Spinal cord (tissue), 10 donors: ENCODE results near the gene ARHGAP26. TPM values are rescaled to one million over a fixed set of nuclear protein-coding genes. Genes with fewer than 3 reads are reported as not detected.

Experiments used
- DNase-seq, 6 donors: peaks; one replicate each; pipeline versions ENCODE4 v3.0.0 to v3.0.0-alpha.2; 2013 to 2015; ENCODE audit warnings: low spot score in 6 of 6, low read depth in 4 of 6
- H3K27ac ChIP-seq: one replicate; pipeline ENCODE4 v1.5.1; 2013; ENCODE audit warnings: low read depth, low read length, control low read depth
- H3K27me3 ChIP-seq: one replicate; pipeline ENCODE4 v1.6.1; 2013; ENCODE audit warnings: low read length; ENCODE audit not compliant: control insufficient read depth, insufficient read depth
- H3K36me3 ChIP-seq: one replicate; pipeline ENCODE4 v1.6.1; 2013; ENCODE audit warnings: low read length; ENCODE audit not compliant: control insufficient read depth, insufficient read depth
- H3K4me1 ChIP-seq: one replicate; pipeline ENCODE4 v1.6.1; 2013; ENCODE audit warnings: low read length; ENCODE audit not compliant: control insufficient read depth, insufficient read depth
- H3K4me3 ChIP-seq: one replicate; pipeline ENCODE4 v1.5.1; 2013; ENCODE audit warnings: low read depth, low read length, control low read depth
- H3K9me3 ChIP-seq: one replicate; pipeline ENCODE4 v1.6.1; 2013; ENCODE audit warnings: low read length; ENCODE audit not compliant: control insufficient read depth, insufficient read depth
- WGBS: methylation state at CpG from one replicate; pipeline ENCODE4 v1.1.5; 2013; ENCODE audit warnings: missing lambda C conversion rate; ENCODE audit not compliant: insufficient coverage; 5-methylcytosine and 5-hydroxymethylcytosine counted together
- polyA plus RNA-seq, 2 donors: library from polyadenylated mRNA; unstranded; fragments of 120-200 nt; gene quantifications; one replicate each; pipeline ENCODE4 v1.2.1, GENCODE V29; 2013; ENCODE audit not compliant: insufficient read length in 2 of 2
- total RNA-seq, 2 donors: library from RNA; depleted of rRNA in 1 of 2; stranded (reverse); fragments of 120-200 nt in 1 of 2; fragments of >200 nt in 1 of 2; gene quantifications; one replicate each; pipeline versions ENCODE4 v1.2.3 to v1.2.4, GENCODE V29; 2013 to 2014
- donor health status: healthy.

ARHGAP26 gene
- total and polyA plus RNA-seq, 4 donors = 21.9 to 39.7 (median 22.4) TPM

GRCh38 chr5:143037071-143037470, 266.9 kb downstream of the ARHGAP26 start:
- Histone ChIP-seq H3K27ac (no peak overlapping the region), H3K4me3 (no peak overlapping the region), H3K36me3 (no peaks in the 10 kb centered on the region), H3K9me3 (no peaks in the 10 kb centered on the region), H3K27me3 (no peaks in the 10 kb centered on the region), H3K4me1 (no peaks in the 10 kb centered on the region)
- 87% methylated on average over 3 of the region's 3 CpGs for WGBS
- no peak for DNase-seq

DNA sequence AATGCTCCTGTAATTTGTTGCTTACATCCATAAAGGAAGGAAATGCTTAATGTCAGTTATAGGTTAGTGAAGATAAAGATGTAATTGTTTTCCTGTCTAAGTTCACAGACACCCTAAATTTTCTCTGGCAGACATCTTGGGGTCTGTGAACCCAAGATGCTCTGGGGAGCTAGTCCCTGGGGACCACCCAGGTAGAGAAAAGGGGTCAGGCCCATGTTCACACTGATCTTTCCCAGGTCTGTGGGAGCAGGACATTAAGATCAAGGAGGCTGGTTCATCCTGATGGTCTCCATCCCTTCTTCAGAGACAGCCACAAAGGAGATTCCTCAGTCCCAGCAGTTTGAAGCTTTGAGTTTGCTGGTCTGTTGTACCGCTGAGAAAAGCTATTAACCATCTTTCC, 267.5 kb downstream of the ARHGAP26 start:
- Histone ChIP-seq H3K27ac (no peak overlapping the region), H3K36me3 (no peaks in the 10 kb centered on the region), H3K4me3 (no peak overlapping the region), H3K4me1 (no peaks in the 10 kb centered on the region), H3K27me3 (no peaks in the 10 kb centered on the region), H3K9me3 (no peaks in the 10 kb centered on the region)
- DNase-seq = no peak
- WGBS = no CpG with 5 or more reads among the region's 1 CpG

- Histone ChIP-seq H3K27ac (no peak overlapping the region), H3K4me3 (no peak overlapping the region), H3K27me3 (no peaks in the 10 kb centered on the region), H3K4me1 (peaks cover 3% of the 10 kb centered on the region), H3K9me3 (no peaks in the 10 kb centered on the region), H3K36me3 (no peaks in the 10 kb centered on the region)
- 88% methylated on average over 2 of the region's 2 CpGs for WGBS
- DNase-seq = no peak
These were observed 270.4 kb downstream of the ARHGAP26 start for GRCh38 chr5:143040622-143041021.

GRCh38 chr5:143041461-143041860, 271.3 kb downstream of the ARHGAP26 start:
- Histone ChIP-seq H3K4me3 (no peak overlapping the region), H3K4me1 (peaks cover 8% of the 10 kb centered on the region), H3K27ac (no peak overlapping the region), H3K9me3 (no peaks in the 10 kb centered on the region), H3K36me3 (no peaks in the 10 kb centered on the region), H3K27me3 (no peaks in the 10 kb centered on the region)
- 53% methylated on average over 2 of the region's 7 CpGs for WGBS
- no peak for DNase-seq

DNA sequence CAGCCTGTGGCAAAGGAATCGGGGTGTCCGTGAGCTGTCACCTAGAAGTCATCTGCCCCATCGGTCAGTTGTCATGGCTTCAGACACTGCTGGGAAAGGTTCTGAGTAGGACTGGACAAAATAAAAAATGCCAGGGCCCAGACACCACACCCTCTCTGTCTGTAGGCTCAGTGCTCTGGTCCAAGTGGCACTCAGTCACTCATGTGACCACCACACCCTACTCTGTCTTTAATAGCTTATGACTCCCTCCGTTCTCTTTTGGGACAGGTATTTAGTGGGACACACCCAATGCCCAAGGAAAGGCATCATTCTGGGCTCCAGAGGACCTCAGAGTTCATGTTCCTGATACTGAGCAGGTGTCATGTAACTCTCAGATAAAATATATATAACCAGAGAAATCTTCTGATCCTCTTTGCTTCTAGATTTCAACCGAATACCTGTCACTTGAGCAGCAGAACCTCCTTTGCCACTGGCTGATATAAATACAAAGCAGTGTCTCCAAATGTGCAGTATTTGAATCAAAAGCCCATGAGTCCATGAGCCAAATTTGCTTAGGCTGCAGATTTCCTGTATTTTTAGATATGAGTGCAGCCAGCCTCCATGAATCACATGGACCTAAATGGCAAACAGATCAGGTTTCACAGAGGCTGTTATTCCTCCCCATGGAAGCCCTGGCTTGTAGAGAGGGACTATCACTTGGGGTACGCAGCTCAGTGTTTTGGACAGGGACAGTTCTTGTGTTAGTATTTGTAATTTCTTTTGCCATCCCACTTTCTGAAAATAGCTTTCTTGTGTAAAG, 272.0 kb downstream of the ARHGAP26 start:
- H3K4me1 ChIP-seq = peaks cover 8% of the 10 kb centered on the region
- no peaks in the 10 kb centered on the region for H3K36me3 ChIP-seq
- DNase-seq = no peak
- H3K9me3 ChIP-seq = no peaks in the 10 kb centered on the region
- H3K27ac ChIP-seq = no peak overlapping the region
- no peak overlapping the region for H3K4me3 ChIP-seq
- H3K27me3 ChIP-seq = no peaks in the 10 kb centered on the region
- 81% methylated on average over 4 of the region's 6 CpGs for WGBS

DNA sequence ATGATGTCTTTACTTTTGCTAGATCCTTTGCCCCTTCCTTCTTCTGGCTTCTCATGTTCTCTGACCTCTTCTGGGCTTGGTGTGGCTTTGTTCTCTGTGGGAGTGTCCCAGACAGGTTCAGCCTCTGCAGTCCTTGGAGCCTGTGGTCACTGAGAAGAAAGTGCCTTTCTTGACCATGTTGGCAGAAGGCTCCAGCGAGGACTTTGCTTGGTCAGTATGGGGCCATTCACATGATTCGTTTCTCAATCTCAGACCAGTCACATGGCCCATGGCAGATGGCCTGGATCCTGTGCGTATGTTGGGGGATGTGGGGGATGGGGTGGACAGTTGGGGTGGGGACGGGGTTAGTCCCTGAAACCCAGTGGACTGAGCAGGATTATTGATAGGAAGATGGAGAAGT, 274.1 kb downstream of the ARHGAP26 start:
- no peak overlapping the region for H3K4me3 ChIP-seq
- no peaks in the 10 kb centered on the region for H3K36me3 ChIP-seq
- no peak for DNase-seq
- H3K9me3 ChIP-seq = no peaks in the 10 kb centered on the region
- H3K27ac ChIP-seq = no peak overlapping the region
- WGBS = 100% methylated on average over 2 of the region's 4 CpGs
- peaks cover 8% of the 10 kb centered on the region for H3K4me1 ChIP-seq
- no peaks in the 10 kb centered on the region for H3K27me3 ChIP-seq

- DNase-seq = no peak
- WGBS = 100% methylated on average over 1 of the region's 3 CpGs
- no peak overlapping the region for H3K27ac ChIP-seq
- H3K36me3 ChIP-seq = no peaks in the 10 kb centered on the region
- H3K9me3 ChIP-seq = no peaks in the 10 kb centered on the region
- no peak overlapping the region for H3K4me3 ChIP-seq
- no peaks in the 10 kb centered on the region for H3K27me3 ChIP-seq
- peaks cover 12% of the 10 kb centered on the region for H3K4me1 ChIP-seq
These were observed 274.9 kb downstream of the ARHGAP26 start for GRCh38 chr5:143045062-143045461.

DNA sequence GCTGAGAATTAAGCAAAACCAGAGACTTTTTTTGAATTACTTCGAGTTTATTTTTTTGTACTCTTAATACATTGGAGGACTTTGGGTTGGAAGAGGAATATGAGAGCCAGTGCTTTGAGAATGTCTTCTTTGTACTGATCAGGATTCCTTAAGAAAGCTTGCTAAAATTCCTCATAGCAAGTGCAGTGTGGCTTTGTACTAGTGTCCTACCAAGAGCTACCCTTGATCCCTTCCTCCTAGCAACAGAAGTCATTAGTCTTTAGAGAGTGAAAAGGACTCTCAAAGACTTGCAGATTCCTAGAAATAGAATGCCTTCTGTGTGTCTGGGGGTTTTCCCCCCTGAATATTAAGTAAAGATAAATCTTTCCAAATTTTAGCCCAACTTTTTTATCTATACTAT, 276.1 kb downstream of the ARHGAP26 start:
- Histone ChIP-seq H3K36me3 (no peaks in the 10 kb centered on the region), H3K9me3 (no peaks in the 10 kb centered on the region), H3K4me3 (no peak overlapping the region), H3K27me3 (no peaks in the 10 kb centered on the region), H3K4me1 (peaks cover 12% of the 10 kb centered on the region), H3K27ac (peak overlapping the region; percentile 50)
- peak in 3 of 6 donors; percentile 35 to 72 (median 58) for DNase-seq
- no CpG with 5 or more reads among the region's 1 CpG for WGBS

- DNase-seq = no peak
- WGBS = no CpG with 5 or more reads among the region's 1 CpG
These were observed 276.9 kb downstream of the ARHGAP26 start for GRCh38 chr5:143047091-143047490.

GRCh38 chr5:143050183-143050582, 280.0 kb downstream of the ARHGAP26 start:
- WGBS = no CpG with 5 or more reads among the region's 4 CpGs
- no peak overlapping the region for H3K27ac ChIP-seq
- DNase-seq = no peak

More at GRCh38 chr5:143047091-143047490, 276.9 kb downstream of the ARHGAP26 start:
- Histone ChIP-seq H3K27ac (no peak overlapping the region), H3K27me3 (no peaks in the 10 kb centered on the region), H3K9me3 (no peaks in the 10 kb centered on the region), H3K36me3 (no peaks in the 10 kb centered on the region), H3K4me1 (peaks cover 12% of the 10 kb centered on the region), H3K4me3 (no peak overlapping the region)

More at GRCh38 chr5:143050183-143050582, 280.0 kb downstream of the ARHGAP26 start:
- Histone ChIP-seq H3K36me3 (no peaks in the 10 kb centered on the region), H3K4me1 (peaks cover 12% of the 10 kb centered on the region), H3K4me3 (no peak overlapping the region), H3K27me3 (no peaks in the 10 kb centered on the region), H3K9me3 (no peaks in the 10 kb centered on the region)
